GM12878 (cell line): ENCODE measurements around the gene EOMES.

Source experiments
- ATF7 ChIP-seq: fragments of 450-650 bp; IDR thresholded peaks from 2 replicates; pipeline ENCODE4 v1.6.1; 2016; ENCODE audit warnings: low read depth, mild to moderate bottlenecking
- BACH1 ChIP-seq: fragments of 450-650 bp; IDR thresholded peaks from 2 replicates; pipeline ENCODE4 v1.6.1; 2017; ENCODE audit warnings: mild to moderate bottlenecking, borderline replicate concordance
- CTCF ChIP-seq, 3 experiments: IDR thresholded peaks in 2 of 3; conservative IDR thresholded peaks in 1 of 3; 2 replicates each; pipeline ENCODE4 v1.5.1; 2011; ENCODE audit warnings: low read depth in 3 of 3, low read length in 3 of 3, mild to moderate bottlenecking in 3 of 3, control low read depth in 2 of 3, moderate library complexity in 2 of 3, inconsistent platforms in 1 of 3, mixed read lengths in 1 of 3; ENCODE audit not compliant: control insufficient read depth in 2 of 3, insufficient read depth in 1 of 3; ENCODE audit errors: extremely low read depth in 1 of 3
- MAX ChIP-seq: IDR thresholded peaks from 2 replicates; pipeline ENCODE4 v1.6.1; 2012; ENCODE audit warnings: low read depth, low read length, improper control_type of control experiment
- MTA2 ChIP-seq: fragments of 450-650 bp; IDR thresholded peaks from 2 replicates; pipeline ENCODE4 v1.6.1; 2016; ENCODE audit warnings: low read depth, mild to moderate bottlenecking, moderate library complexity
- NR2C1 ChIP-seq: fragments of 450-650 bp; IDR thresholded peaks from 2 replicates; pipeline ENCODE4 v1.6.1; 2017; ENCODE audit warnings: antibody characterized with exemption, mild to moderate bottlenecking, moderate library complexity
- NR2F1 ChIP-seq: fragments of 450-650 bp; conservative IDR thresholded peaks from 2 replicates; pipeline ENCODE4 v1.6.1; 2017; ENCODE audit warnings: mild to moderate bottlenecking
- REST ChIP-seq: IDR thresholded peaks from 2 replicates; pipeline ENCODE4 v1.6.1; 2012; ENCODE audit warnings: mild to moderate bottlenecking, low read depth, low read length
- TF ChIP-seq, protein P1 (sequence below): fragments of 450-650 bp; IDR thresholded peaks from 2 replicates; pipeline ENCODE4 v1.6.1; 2017; ENCODE audit warnings: mild to moderate bottlenecking, moderate library complexity

DNA sequence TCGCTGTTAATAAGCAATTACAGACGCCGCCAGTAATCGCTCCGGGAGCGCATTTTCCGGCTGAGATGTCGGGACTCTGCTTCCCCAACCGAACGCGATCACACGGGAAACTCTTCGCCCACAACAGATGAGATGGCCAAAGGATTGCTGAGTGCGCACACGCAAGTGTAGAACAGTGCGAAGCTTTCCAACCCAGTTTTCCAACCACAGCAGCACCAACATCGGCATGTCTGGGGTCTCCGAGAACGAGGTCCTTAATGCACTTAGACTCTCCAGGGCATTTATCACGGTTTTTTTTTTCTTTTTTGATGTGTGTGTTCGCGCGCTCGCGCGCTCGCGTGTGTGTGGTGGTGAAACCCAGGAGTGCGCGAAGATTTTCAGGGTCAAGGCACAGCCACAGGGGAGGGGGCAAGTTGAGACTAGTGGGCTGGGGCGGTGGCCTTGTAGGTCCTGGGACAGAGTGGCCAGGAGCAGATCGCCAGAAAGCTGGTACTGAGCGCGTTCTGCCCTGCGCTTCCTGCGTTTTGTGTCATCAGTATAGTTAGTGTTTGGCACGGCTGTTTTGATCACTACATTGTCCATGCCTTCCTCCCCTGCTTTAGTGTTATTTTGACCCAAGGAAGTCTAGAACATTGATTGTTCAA, 1.8 kb upstream of the EOMES start:
- TF ChIP-seq CTCF (IDR thresholded peaks at IDR 0.05 in 2 of 3, conservative IDR thresholded peaks at IDR 0.05 in 1 of 3; ENCODE audit: control insufficient read depth in 2 of 3, extremely low read depth in 1 of 3, insufficient read depth in 1 of 3, low read depth in 3 of 3, low read length in 3 of 3) (no peak), MTA2 (no peak), MAX (no peak), ATF7 (no peak), BACH1 (no peak), NR2F1 (no peak), REST (no peak), NR2C1 (no peak)
- TF ChIP-seq, protein P1, sequence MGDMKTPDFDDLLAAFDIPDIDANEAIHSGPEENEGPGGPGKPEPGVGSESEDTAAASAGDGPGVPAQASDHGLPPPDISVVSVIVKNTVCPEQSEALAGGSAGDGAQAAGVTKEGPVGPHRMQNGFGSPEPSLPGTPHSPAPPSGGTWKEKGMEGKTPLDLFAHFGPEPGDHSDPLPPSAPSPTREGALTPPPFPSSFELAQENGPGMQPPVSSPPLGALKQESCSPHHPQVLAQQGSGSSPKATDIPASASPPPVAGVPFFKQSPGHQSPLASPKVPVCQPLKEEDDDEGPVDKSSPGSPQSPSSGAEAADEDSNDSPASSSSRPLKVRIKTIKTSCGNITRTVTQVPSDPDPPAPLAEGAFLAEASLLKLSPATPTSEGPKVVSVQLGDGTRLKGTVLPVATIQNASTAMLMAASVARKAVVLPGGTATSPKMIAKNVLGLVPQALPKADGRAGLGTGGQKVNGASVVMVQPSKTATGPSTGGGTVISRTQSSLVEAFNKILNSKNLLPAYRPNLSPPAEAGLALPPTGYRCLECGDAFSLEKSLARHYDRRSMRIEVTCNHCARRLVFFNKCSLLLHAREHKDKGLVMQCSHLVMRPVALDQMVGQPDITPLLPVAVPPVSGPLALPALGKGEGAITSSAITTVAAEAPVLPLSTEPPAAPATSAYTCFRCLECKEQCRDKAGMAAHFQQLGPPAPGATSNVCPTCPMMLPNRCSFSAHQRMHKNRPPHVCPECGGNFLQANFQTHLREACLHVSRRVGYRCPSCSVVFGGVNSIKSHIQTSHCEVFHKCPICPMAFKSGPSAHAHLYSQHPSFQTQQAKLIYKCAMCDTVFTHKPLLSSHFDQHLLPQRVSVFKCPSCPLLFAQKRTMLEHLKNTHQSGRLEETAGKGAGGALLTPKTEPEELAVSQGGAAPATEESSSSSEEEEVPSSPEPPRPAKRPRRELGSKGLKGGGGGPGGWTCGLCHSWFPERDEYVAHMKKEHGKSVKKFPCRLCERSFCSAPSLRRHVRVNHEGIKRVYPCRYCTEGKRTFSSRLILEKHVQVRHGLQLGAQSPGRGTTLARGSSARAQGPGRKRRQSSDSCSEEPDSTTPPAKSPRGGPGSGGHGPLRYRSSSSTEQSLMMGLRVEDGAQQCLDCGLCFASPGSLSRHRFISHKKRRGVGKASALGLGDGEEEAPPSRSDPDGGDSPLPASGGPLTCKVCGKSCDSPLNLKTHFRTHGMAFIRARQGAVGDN = no peak
